Trophoblast cell (in vitro differentiated cells and primary cell): Measurements from ENCODE around the gene GJC3.

Source experiments
- DNase-seq, 2 donors: peaks; one replicate each; pipeline ENCODE4 v3.0.0-alpha.2; 2016
- H2AFZ ChIP-seq: 2 replicates; pipeline ENCODE4 v1.6.1; 2013; ENCODE audit warnings: low read length, moderate library complexity, mild to moderate bottlenecking; ENCODE audit not compliant: insufficient read depth, poor library complexity
- H2AK5ac ChIP-seq: 2 replicates; pipeline ENCODE4 v1.6.1; 2013; ENCODE audit warnings: mild to moderate bottlenecking, low read length
- H2BK120ac ChIP-seq: 2 replicates; pipeline ENCODE4 v1.6.1; 2013; ENCODE audit warnings: low read length, mild to moderate bottlenecking, moderate library complexity; ENCODE audit not compliant: insufficient read depth, poor library complexity
- H2BK12ac ChIP-seq: 2 replicates; pipeline ENCODE4 v1.6.1; 2013; ENCODE audit warnings: mild to moderate bottlenecking, low read length, moderate library complexity
- H2BK5ac ChIP-seq: 2 replicates; pipeline ENCODE4 v1.6.1; 2013; ENCODE audit warnings: low read length, low read depth, moderate library complexity, mild to moderate bottlenecking; ENCODE audit not compliant: poor library complexity
- H3K14ac ChIP-seq: 2 replicates; pipeline ENCODE4 v1.6.1; 2013; ENCODE audit warnings: mild to moderate bottlenecking, low read length
- H3K18ac ChIP-seq: 2 replicates; pipeline ENCODE4 v1.6.1; 2013; ENCODE audit warnings: mild to moderate bottlenecking, low read length
- H3K23ac ChIP-seq: 2 replicates; pipeline ENCODE4 v1.6.1; 2013; ENCODE audit warnings: low read length
- H3K27ac ChIP-seq: 2 replicates; pipeline ENCODE4 v1.5.1; 2013; ENCODE audit warnings: low read depth, mild to moderate bottlenecking, inconsistent platforms, low read length, moderate library complexity
- H3K27me3 ChIP-seq: 2 replicates; pipeline ENCODE4 v1.6.1; 2013; ENCODE audit warnings: inconsistent platforms, mild to moderate bottlenecking, low read length, moderate library complexity; ENCODE audit not compliant: insufficient read depth
- H3K36me3 ChIP-seq, 2 experiments: 1 replicate in 1 of 2; 2 replicates in 1 of 2; pipeline ENCODE4 v1.6.1; 2013; ENCODE audit warnings: low read length in 2 of 2, mild to moderate bottlenecking in 2 of 2, moderate library complexity in 1 of 2; ENCODE audit not compliant: insufficient read depth in 2 of 2, control insufficient read depth in 1 of 2
- H3K4ac ChIP-seq: 2 replicates; pipeline ENCODE4 v1.6.1; 2013; ENCODE audit warnings: low read depth, mild to moderate bottlenecking, low read length, moderate library complexity
- H3K4me1 ChIP-seq, 2 experiments: 1 replicate in 1 of 2; 2 replicates in 1 of 2; pipeline ENCODE4 v1.6.1; 2013; ENCODE audit warnings: low read length in 2 of 2, mild to moderate bottlenecking in 2 of 2, moderate library complexity in 1 of 2; ENCODE audit not compliant: insufficient read depth in 2 of 2, control insufficient read depth in 1 of 2
- H3K4me2 ChIP-seq: 2 replicates; pipeline ENCODE4 v1.6.1; 2013; ENCODE audit warnings: inconsistent platforms, mild to moderate bottlenecking, low read length, moderate library complexity
- H3K4me3 ChIP-seq: 2 replicates; pipeline ENCODE4 v1.5.1; 2013; ENCODE audit warnings: mild to moderate bottlenecking, low read depth, low read length, inconsistent platforms
- H3K79me1 ChIP-seq: one replicate; pipeline ENCODE4 v1.6.1; 2013; ENCODE audit warnings: low read length
- H3K79me2 ChIP-seq: 2 replicates; pipeline ENCODE4 v1.6.1; 2013; ENCODE audit warnings: low read length, mild to moderate bottlenecking; ENCODE audit not compliant: control insufficient read depth, insufficient read depth, poor library complexity
- H3K9ac ChIP-seq: 2 replicates; pipeline ENCODE4 v1.6.1; 2013; ENCODE audit warnings: mild to moderate bottlenecking, low read length
- H3K9me3 ChIP-seq: 2 replicates; pipeline ENCODE4 v1.6.1; 2013; ENCODE audit warnings: low read depth, mild to moderate bottlenecking, control low read depth, inconsistent platforms, low read length; ENCODE audit not compliant: insufficient read depth
- H4K12ac ChIP-seq: 2 replicates; pipeline ENCODE4 v1.6.1; 2013; ENCODE audit warnings: low read depth, mild to moderate bottlenecking, low read length, moderate library complexity
- H4K8ac ChIP-seq: 2 replicates; pipeline ENCODE4 v1.6.1; 2013; ENCODE audit warnings: low read depth, mild to moderate bottlenecking, low read length, moderate library complexity
- H4K91ac ChIP-seq: one replicate; pipeline ENCODE4 v1.6.1; 2013; ENCODE audit warnings: low read depth, mild to moderate bottlenecking, low read length, moderate library complexity
- WGBS: extraction: QIAGEN DNeasy Blood & Tissue Kit; methylation state at CpG from one replicate; pipeline ENCODE4 v1.1.7; 2013; ENCODE audit warnings: missing lambda C conversion rate; ENCODE audit not compliant: insufficient read length, insufficient coverage; ENCODE audit errors: extremely low coverage; 5-methylcytosine and 5-hydroxymethylcytosine counted together

Gene GJC3

GRCh38 chr7:99930376-99930775, 956 bp upstream of the GJC3 start:
- no peaks in the 10 kb centered on the region for H3K27me3 ChIP-seq
- no peak overlapping the region for H4K12ac ChIP-seq
- no peak overlapping the region for H3K23ac ChIP-seq
- H2BK120ac ChIP-seq, result no peak overlapping the region
- no peak overlapping the region for H3K18ac ChIP-seq
- H3K9ac ChIP-seq, result no peak overlapping the region
- H3K27ac ChIP-seq, result no peak overlapping the region
- no peak overlapping the region for H3K4ac ChIP-seq
- no peak overlapping the region for H2AK5ac ChIP-seq
- H3K9me3 ChIP-seq, result no peaks in the 10 kb centered on the region
- H3K4me3 ChIP-seq, result no peak overlapping the region
- no peak overlapping the region for H2BK12ac ChIP-seq
- DNase-seq, result no peak
- H2BK5ac ChIP-seq, result no peak overlapping the region
- no peaks in the 10 kb centered on the region for H3K4me1 ChIP-seq
- WGBS, result no CpG with 5 or more reads among the region's 3 CpGs
- H3K79me2 ChIP-seq, result no peaks in the 10 kb centered on the region
- H3K4me2 ChIP-seq, result no peak overlapping the region
- no peak overlapping the region for H2AFZ ChIP-seq
- H4K8ac ChIP-seq, result no peak overlapping the region
- H3K36me3 ChIP-seq, result no peaks in the 10 kb centered on the region
- H3K79me1 ChIP-seq, result no peaks in the 10 kb centered on the region
- no peak overlapping the region for H4K91ac ChIP-seq
- H3K14ac ChIP-seq, result no peak overlapping the region

DNA sequence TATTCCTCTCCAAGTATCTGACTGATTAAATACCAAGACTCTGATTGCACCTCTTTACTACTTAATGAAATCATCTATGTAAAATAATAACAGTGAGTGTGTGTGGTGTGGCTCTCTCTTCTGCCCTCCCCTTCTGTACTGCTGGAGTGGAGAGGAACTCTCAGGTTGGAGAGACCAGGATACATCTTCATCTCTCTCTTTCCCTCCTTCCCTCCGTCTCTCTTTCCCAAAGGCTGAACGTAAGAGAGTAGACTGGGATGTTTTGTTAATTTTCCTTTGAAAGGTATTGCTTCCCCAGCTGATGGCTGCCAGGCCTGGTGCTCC, 272 bp upstream of the GJC3 start:
- Histone ChIP-seq H2AK5ac (no peak overlapping the region), H2BK120ac (no peak overlapping the region), H3K18ac (no peak overlapping the region), H3K4ac (no peak overlapping the region), H2BK5ac (no peak overlapping the region), H4K8ac (no peak overlapping the region), H3K14ac (no peak overlapping the region), H3K36me3 (no peaks in the 10 kb centered on the region), H3K4me2 (no peak overlapping the region), H3K27ac (no peak overlapping the region), H3K27me3 (no peaks in the 10 kb centered on the region), H3K9me3 (no peaks in the 10 kb centered on the region), H3K23ac (no peak overlapping the region), H4K91ac (no peak overlapping the region), H3K79me2 (no peaks in the 10 kb centered on the region), H4K12ac (no peak overlapping the region), H3K79me1 (no peaks in the 10 kb centered on the region), H3K4me1 (no peaks in the 10 kb centered on the region), H2AFZ (no peak overlapping the region), H3K9ac (no peak overlapping the region), H3K4me3 (no peak overlapping the region), H2BK12ac (no peak overlapping the region)
- no CpG with 5 or more reads among the region's 2 CpGs for WGBS
- DNase-seq, result no peak

GRCh38 chr7:99928188-99928587, 1.2 kb downstream of the GJC3 start:
- Histone ChIP-seq H3K9me3 (no peaks in the 10 kb centered on the region), H3K9ac (no peak overlapping the region), H3K27me3 (no peaks in the 10 kb centered on the region), H3K4me2 (no peak overlapping the region), H3K27ac (no peak overlapping the region), H2BK5ac (no peak overlapping the region), H2BK12ac (no peak overlapping the region), H3K4ac (no peak overlapping the region), H2AK5ac (no peak overlapping the region), H2AFZ (no peak overlapping the region), H4K8ac (no peak overlapping the region), H3K36me3 (no peaks in the 10 kb centered on the region), H4K91ac (no peak overlapping the region), H3K79me2 (no peaks in the 10 kb centered on the region), H2BK120ac (no peak overlapping the region), H3K79me1 (no peaks in the 10 kb centered on the region), H3K4me3 (no peak overlapping the region), H3K14ac (no peak overlapping the region), H4K12ac (no peak overlapping the region), H3K23ac (no peak overlapping the region), H3K4me1 (no peaks in the 10 kb centered on the region), H3K18ac (no peak overlapping the region)
- WGBS, result no CpG with 5 or more reads among the region's 2 CpGs
- DNase-seq, result no peak

DNA sequence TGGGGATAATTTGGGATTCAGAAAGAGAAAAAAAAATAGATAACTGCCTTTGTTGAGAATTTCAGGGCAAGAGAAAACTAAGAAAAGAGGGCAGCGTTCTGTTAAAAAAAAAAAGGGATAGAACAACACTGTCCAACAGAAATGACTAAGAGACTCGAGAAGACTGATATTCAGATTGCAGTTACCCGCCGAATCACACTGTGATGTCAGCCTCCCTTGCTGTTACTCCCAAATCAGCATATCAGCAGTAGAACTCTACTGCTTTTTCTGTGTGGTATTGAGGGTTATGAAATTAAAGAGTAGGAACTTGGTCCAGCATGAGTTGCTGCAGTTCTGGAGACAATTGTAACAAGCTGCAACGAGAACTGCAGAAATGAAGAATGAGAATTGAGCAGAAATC, 1.9 kb downstream of the GJC3 start:
- H2BK5ac ChIP-seq, result no peak overlapping the region
- no peaks in the 10 kb centered on the region for H3K27me3 ChIP-seq
- no peak overlapping the region for H4K91ac ChIP-seq
- no peaks in the 10 kb centered on the region for H3K4me1 ChIP-seq
- no CpG with 5 or more reads among the region's 5 CpGs for WGBS
- no peak overlapping the region for H2AK5ac ChIP-seq
- H3K27ac ChIP-seq, result no peak overlapping the region
- no peak overlapping the region for H3K4me2 ChIP-seq
- no peaks in the 10 kb centered on the region for H3K79me1 ChIP-seq
- no peak overlapping the region for H4K12ac ChIP-seq
- H3K36me3 ChIP-seq, result no peaks in the 10 kb centered on the region
- H3K14ac ChIP-seq, result no peak overlapping the region
- no peak for DNase-seq
- H3K9me3 ChIP-seq, result no peaks in the 10 kb centered on the region
- no peaks in the 10 kb centered on the region for H3K79me2 ChIP-seq
- H2AFZ ChIP-seq, result no peak overlapping the region
- no peak overlapping the region for H4K8ac ChIP-seq
- no peak overlapping the region for H3K4ac ChIP-seq
- no peak overlapping the region for H3K23ac ChIP-seq
- no peak overlapping the region for H3K4me3 ChIP-seq
- no peak overlapping the region for H2BK120ac ChIP-seq
- H3K18ac ChIP-seq, result no peak overlapping the region
- no peak overlapping the region for H2BK12ac ChIP-seq
- no peak overlapping the region for H3K9ac ChIP-seq

DNA sequence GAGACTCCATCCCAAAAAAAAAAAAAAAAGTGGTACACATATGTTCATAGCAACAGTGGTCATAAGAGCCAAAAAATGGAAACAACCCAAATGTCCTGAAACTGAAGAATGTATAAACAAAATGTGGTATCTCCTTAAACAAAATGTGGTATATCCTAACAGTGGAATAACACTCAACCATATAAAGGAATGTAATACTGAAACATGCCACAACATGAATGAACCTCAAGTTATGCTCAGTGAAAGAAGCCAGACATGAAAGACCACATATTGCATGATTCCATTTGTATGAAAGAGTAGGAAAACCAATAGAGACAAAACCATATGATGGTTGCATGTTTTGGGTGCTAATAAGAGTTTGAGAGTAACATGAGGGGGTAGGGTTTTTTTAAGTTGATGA, 3.1 kb downstream of the GJC3 start:
- Histone ChIP-seq H3K9ac (no peak overlapping the region), H3K27me3 (no peaks in the 10 kb centered on the region), H3K4me1 (no peaks in the 10 kb centered on the region), H3K79me1 (no peaks in the 10 kb centered on the region), H3K23ac (no peak overlapping the region), H4K91ac (no peak overlapping the region), H2AK5ac (no peak overlapping the region), H3K9me3 (no peaks in the 10 kb centered on the region), H3K27ac (no peak overlapping the region), H2BK120ac (no peak overlapping the region), H3K4ac (no peak overlapping the region), H3K14ac (no peak overlapping the region), H4K12ac (no peak overlapping the region), H2BK12ac (no peak overlapping the region), H3K36me3 (no peaks in the 10 kb centered on the region), H3K79me2 (no peaks in the 10 kb centered on the region), H3K4me2 (no peak overlapping the region), H2AFZ (no peak overlapping the region), H2BK5ac (no peak overlapping the region), H3K18ac (no peak overlapping the region), H3K4me3 (no peak overlapping the region), H4K8ac (no peak overlapping the region)
- DNase-seq, result no peak
